ENCODE results near the gene RPN1.
"Not testable (repeated sequence)": the region's sequence is repeated elsewhere in the genome, so short reads cannot be mapped to it uniquely, and the experiment has no call there.

The RPN1 gene

GRCh38 chr3:128650096-128651050, at the start of gene RPN1:
Gene RPN1, minus strand, starts transcription at chr3:128650818. Its CDS starts 18 bp downstream, at chr3:128650800.
- peak; percentile 83 to 94 for DNase-seq

GRCh38 chr3:128698211-128699047, 47.8 kb upstream of the RPN1 start:
- peak in 1 of 2 experiments; percentile 53 for DNase-seq

- DNase-seq = no peak
Measured at GRCh38 chr3:128697341-128697740, 46.7 kb upstream of the RPN1 start.

GRCh38 chr3:128693696-128694095, 43.1 kb upstream of the RPN1 start:
- DNase-seq = no peak

- no peak for DNase-seq
Measured at GRCh38 chr3:128689060-128689459, 38.4 kb upstream of the RPN1 start.

- DNase-seq = no peak
Measured at GRCh38 chr3:128686465-128686864, 35.8 kb upstream of the RPN1 start.

- DNase-seq = no peak
Measured at GRCh38 chr3:128684986-128685726, 34.5 kb upstream of the RPN1 start.

- no peak for DNase-seq
Measured at GRCh38 chr3:128683957-128684356, 33.3 kb upstream of the RPN1 start.

GRCh38 chr3:128681369-128681829, 30.8 kb upstream of the RPN1 start:
- peak in 1 of 2 experiments; percentile 58 for DNase-seq

GRCh38 chr3:128680603-128681368, 30.2 kb upstream of the RPN1 start:
- peak; percentile 98 for DNase-seq

- DNase-seq = no peak
Measured at GRCh38 chr3:128679338-128679737, 28.7 kb upstream of the RPN1 start.

- DNase-seq = not testable (repeated sequence)
Measured at GRCh38 chr3:128675802-128676201, 25.2 kb upstream of the RPN1 start.

- no peak for DNase-seq
Measured at GRCh38 chr3:128674161-128674784, 23.7 kb upstream of the RPN1 start.

- DNase-seq = no peak
Measured at GRCh38 chr3:128667641-128668040, 17.0 kb upstream of the RPN1 start.

- DNase-seq = no peak
Measured at GRCh38 chr3:128665362-128666021, 14.9 kb upstream of the RPN1 start.

GRCh38 chr3:128663151-128663550, 12.5 kb upstream of the RPN1 start:
- no peak for DNase-seq

GRCh38 chr3:128655531-128655930, 4.9 kb upstream of the RPN1 start:
- no peak for DNase-seq

GRCh38 chr3:128653993-128654805, 3.6 kb upstream of the RPN1 start:
- DNase-seq = not testable (repeated sequence)

GRCh38 chr3:128653383-128653992, 2.9 kb upstream of the RPN1 start:
- not testable (repeated sequence) for DNase-seq
